HL-60 (cell line): Measurements from ENCODE around the gene CPA2.

Experiments
- DNase-seq, 2 experiments: peaks; one replicate each; pipeline ENCODE4 v3.0.0-alpha.2; 2010 to 2020; ENCODE audit warnings: low read depth in 1 of 2, low spot score in 1 of 2
- H3K27ac ChIP-seq: fragments of 250-450 bp; sonication (Bioruptor Pico); replicated peaks from 2 replicates; pipeline ENCODE4 v1.5.1; 2020; ENCODE audit warnings: mild to moderate bottlenecking, moderate library complexity
- H3K27me3 ChIP-seq: fragments of 250-450 bp; sonication (Bioruptor Pico); 2 replicates; pipeline ENCODE4 v1.5.1; 2021; ENCODE audit warnings: mild to moderate bottlenecking, moderate library complexity; ENCODE audit not compliant: insufficient read depth, poor library complexity, severe bottlenecking
- H3K4me3 ChIP-seq: replicated peaks from 2 replicates; pipeline ENCODE4 v1.5.1; 2011; ENCODE audit warnings: mild to moderate bottlenecking, control low read depth, low read length; ENCODE audit not compliant: insufficient read depth
- CTCF ChIP-seq: IDR thresholded peaks from one replicate; pipeline ENCODE4 v1.5.1; 2011; ENCODE audit warnings: low read length, control low read depth, inconsistent platforms; ENCODE audit not compliant: insufficient read depth
- GABPA ChIP-seq: IDR thresholded peaks from 2 replicates; pipeline ENCODE4 v1.6.1; 2012; ENCODE audit warnings: low read depth
- POLR2AphosphoS5 ChIP-seq: IDR thresholded peaks from 2 replicates; pipeline ENCODE4 v1.6.1; 2012; ENCODE audit warnings: low read depth
- REST ChIP-seq: IDR thresholded peaks from 2 replicates; pipeline ENCODE4 v1.6.1; 2012; ENCODE audit warnings: low read depth; ENCODE audit not compliant: insufficient replicate concordance
- SPI1 ChIP-seq: IDR thresholded peaks from 2 replicates; pipeline ENCODE4 v1.6.1; 2012; ENCODE audit warnings: low read depth, mild to moderate bottlenecking, borderline replicate concordance

CPA2 gene

GRCh38 chr7:130303551-130303950 lies 36.9 kb downstream of the CPA2 start:
- no peak for DNase-seq
- H3K27ac ChIP-seq = no peak overlapping the region
- H3K4me3 ChIP-seq = no peak overlapping the region
- TF ChIP-seq SPI1 (no peak), REST (no peak), GABPA (no peak), CTCF (no peak), POLR2AphosphoS5 (no peak)
- H3K27me3 ChIP-seq = peaks cover 2% of the 10 kb centered on the region

- DNase-seq = no peak
- Histone ChIP-seq H3K27ac (no peak overlapping the region), H3K27me3 (peaks cover 2% of the 10 kb centered on the region), H3K4me3 (no peak overlapping the region)
- no peak for TF ChIP-seq CTCF
- TF ChIP-seq GABPA = no peak
- no peak for TF ChIP-seq POLR2AphosphoS5
- no peak for TF ChIP-seq REST
- TF ChIP-seq SPI1 = no peak
Measured at GRCh38 chr7:130303982-130304381, 37.3 kb downstream of the CPA2 start.

- no peak for TF ChIP-seq GABPA
- no peak for TF ChIP-seq REST
- TF ChIP-seq CTCF = no peak
- TF ChIP-seq SPI1 = no peak
- H3K4me3 ChIP-seq = no peak overlapping the region
- no peak for DNase-seq
- H3K27me3 ChIP-seq = peaks cover 2% of the 10 kb centered on the region
- H3K27ac ChIP-seq = no peak overlapping the region
Measured at GRCh38 chr7:130304878-130305277, 38.2 kb downstream of the CPA2 start.
